ENCODE data around the gene OSER1.
"Not testable (repeated sequence)": the region's sequence is repeated elsewhere in the genome, so short reads cannot be mapped to it uniquely, and the experiment has no call there.

Gene OSER1

DNA sequence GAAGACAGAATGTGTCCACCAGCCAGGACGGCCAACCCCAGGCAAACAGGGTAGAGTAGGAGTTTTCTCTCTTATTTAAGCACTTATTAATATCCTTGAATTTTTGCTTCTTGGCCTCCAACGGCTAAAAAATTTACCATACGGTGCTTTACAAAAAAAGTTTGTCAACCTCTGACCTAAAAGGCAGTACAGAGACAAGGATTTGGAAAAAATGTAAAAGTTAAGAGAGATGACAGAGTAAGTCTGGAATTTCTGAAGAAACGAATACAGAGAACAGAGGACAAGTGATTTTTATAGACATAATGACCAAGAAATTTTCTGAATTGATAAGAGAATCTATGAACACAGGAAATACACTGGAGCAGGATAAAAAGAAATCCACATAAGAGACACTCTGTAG, 10.2 kb downstream of the OSER1 start:
- H3K4me1 Mint-ChIP-seq = peaks cover 22% of the 10 kb centered on the region
- no peak overlapping the region for H3K4me3 Mint-ChIP-seq
- ATAC-seq (no peak), DNase-seq (no peak)
- no peak overlapping the region for H3K27ac Mint-ChIP-seq
- no peaks in the 10 kb centered on the region for H3K27me3 Mint-ChIP-seq
- H3K36me3 Mint-ChIP-seq (ENCODE audit: low read depth) = peaks cover 46% of the 10 kb centered on the region
- H3K9me3 Mint-ChIP-seq = no peaks in the 10 kb centered on the region

DNA sequence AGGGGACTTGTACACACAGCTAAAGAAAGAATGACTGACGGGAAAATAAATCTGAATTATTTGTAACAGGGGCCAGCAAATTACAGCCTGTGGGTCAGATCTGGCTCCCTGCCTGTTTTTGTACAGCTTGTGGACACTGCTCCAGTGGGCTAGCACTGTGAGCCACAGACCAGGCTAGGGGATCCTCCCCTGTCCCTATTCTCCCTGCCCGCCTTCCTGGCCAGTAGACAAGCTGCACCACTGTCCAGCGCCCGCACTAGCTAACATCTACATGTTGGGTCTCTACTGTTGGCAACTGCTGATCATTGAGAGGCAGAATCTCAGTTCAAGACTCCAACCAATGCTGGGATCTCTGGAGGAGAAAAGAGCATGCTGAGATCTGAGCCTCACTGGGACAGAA, 10.7 kb downstream of the OSER1 start:
- ATAC-seq (no peak), DNase-seq (no peak)
- peak overlapping the region; percentile 44 for H3K27ac Mint-ChIP-seq
- H3K4me3 Mint-ChIP-seq = no peak overlapping the region
- H3K9me3 Mint-ChIP-seq = no peaks in the 10 kb centered on the region
- H3K36me3 Mint-ChIP-seq (ENCODE audit: low read depth) = peaks cover 44% of the 10 kb centered on the region
- H3K4me1 Mint-ChIP-seq = peaks cover 22% of the 10 kb centered on the region
- H3K27me3 Mint-ChIP-seq = no peaks in the 10 kb centered on the region

GRCh38 chr20:44198872-44199271, 11.7 kb downstream of the OSER1 start:
- ATAC-seq = peak; percentile 97
- Mint-ChIP-seq H3K36me3 (ENCODE audit: low read depth) (peaks cover 42% of the 10 kb centered on the region), H3K27me3 (no peaks in the 10 kb centered on the region), H3K27ac (peak overlapping the region; percentile 45), H3K4me1 (peaks cover 16% of the 10 kb centered on the region), H3K4me3 (no peak overlapping the region), H3K9me3 (no peaks in the 10 kb centered on the region)
- no peak for DNase-seq

DNA sequence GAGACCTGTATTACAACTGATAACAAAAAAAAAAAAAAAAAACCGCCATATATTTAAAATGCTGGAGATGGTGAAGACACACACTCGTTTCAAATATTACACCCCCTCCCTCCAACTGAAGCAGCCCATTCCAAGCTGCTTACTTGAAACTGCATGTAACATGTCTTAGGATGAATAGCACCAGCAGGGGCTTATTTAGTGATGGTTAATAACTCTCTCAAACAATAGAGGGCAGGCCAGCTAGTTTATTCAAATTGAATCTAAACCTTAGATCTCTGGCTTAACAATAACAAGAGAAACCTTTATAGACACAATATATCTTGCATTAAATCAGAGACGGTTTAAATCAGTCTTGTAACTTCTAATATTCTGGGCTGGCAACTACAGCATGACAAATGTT, 14.3 kb downstream of the OSER1 start:
- no peak for DNase-seq
- H3K36me3 Mint-ChIP-seq (ENCODE audit: low read depth) = peaks cover 29% of the 10 kb centered on the region
- no peak overlapping the region for H3K27ac Mint-ChIP-seq
- no peaks in the 10 kb centered on the region for H3K27me3 Mint-ChIP-seq
- no peak for ATAC-seq
- H3K4me1 Mint-ChIP-seq = peaks cover 16% of the 10 kb centered on the region
- H3K4me3 Mint-ChIP-seq = no peak overlapping the region
- H3K9me3 Mint-ChIP-seq = no peaks in the 10 kb centered on the region

DNA sequence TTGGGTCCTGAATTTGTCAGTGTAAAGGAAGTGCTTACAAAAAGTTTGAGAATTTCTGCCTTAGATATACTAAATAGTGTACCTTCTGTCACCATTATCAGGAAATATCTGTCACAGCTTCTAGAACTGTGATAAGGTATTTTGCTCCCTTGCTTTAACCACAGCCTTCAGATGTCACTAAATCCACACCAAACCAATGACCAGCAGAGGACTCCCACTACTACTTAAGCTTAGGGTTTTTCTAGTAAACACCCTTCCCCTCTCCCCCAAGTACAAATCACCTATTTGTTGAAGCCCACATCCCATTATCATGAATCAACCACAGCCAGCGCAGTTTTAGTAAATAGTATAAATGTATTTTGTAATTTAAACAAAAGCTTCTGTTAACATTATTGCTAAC, 15.0 kb downstream of the OSER1 start:
- H3K27ac Mint-ChIP-seq = no peak overlapping the region
- no peak overlapping the region for H3K4me3 Mint-ChIP-seq
- H3K36me3 Mint-ChIP-seq (ENCODE audit: low read depth) = peaks cover 24% of the 10 kb centered on the region
- peaks cover 16% of the 10 kb centered on the region for H3K4me1 Mint-ChIP-seq
- H3K9me3 Mint-ChIP-seq = no peaks in the 10 kb centered on the region
- ATAC-seq (no peak), DNase-seq (no peak)
- H3K27me3 Mint-ChIP-seq = peaks cover 2% of the 10 kb centered on the region

- no peak overlapping the region for H3K27ac Mint-ChIP-seq
- no peak for ATAC-seq
These were observed 16.8 kb downstream of the OSER1 start for GRCh38 chr20:44193801-44194200.

DNA sequence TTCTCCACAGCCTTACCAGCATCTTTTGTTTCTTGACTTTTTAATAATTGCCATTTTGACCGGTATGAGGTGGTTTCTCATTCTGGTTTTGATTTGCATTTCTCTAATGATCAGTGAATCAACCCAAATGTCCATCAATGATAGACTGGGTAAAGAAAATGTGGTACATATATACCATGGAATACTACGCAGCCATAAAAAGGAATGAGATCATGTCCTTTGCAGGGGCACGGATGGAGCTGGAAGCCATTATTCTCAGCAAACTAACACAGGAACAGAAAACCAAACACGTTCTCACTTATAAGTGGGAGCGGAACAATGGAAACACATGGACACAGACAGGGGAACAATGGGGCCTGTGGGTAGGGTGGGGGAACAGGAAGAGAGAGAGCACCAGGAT, 18.9 kb downstream of the OSER1 start:
- not testable (repeated sequence) for H3K36me3 Mint-ChIP-seq (ENCODE audit: low read depth); H3K4me3 Mint-ChIP-seq; H3K9me3 Mint-ChIP-seq; DNase-seq; H3K27ac Mint-ChIP-seq; ATAC-seq
- H3K4me1 Mint-ChIP-seq = peaks cover 13% of the 10 kb centered on the region
- peaks cover 23% of the 10 kb centered on the region for H3K27me3 Mint-ChIP-seq

More at GRCh38 chr20:44193801-44194200, 16.8 kb downstream of the OSER1 start:
- no peaks in the 10 kb centered on the region for H3K9me3 Mint-ChIP-seq
- peaks cover 13% of the 10 kb centered on the region for H3K36me3 Mint-ChIP-seq (ENCODE audit: low read depth)
- peaks cover 3% of the 10 kb centered on the region for H3K4me1 Mint-ChIP-seq
- peaks cover 9% of the 10 kb centered on the region for H3K27me3 Mint-ChIP-seq
- DNase-seq = no peak
- no peak overlapping the region for H3K4me3 Mint-ChIP-seq

DNA sequence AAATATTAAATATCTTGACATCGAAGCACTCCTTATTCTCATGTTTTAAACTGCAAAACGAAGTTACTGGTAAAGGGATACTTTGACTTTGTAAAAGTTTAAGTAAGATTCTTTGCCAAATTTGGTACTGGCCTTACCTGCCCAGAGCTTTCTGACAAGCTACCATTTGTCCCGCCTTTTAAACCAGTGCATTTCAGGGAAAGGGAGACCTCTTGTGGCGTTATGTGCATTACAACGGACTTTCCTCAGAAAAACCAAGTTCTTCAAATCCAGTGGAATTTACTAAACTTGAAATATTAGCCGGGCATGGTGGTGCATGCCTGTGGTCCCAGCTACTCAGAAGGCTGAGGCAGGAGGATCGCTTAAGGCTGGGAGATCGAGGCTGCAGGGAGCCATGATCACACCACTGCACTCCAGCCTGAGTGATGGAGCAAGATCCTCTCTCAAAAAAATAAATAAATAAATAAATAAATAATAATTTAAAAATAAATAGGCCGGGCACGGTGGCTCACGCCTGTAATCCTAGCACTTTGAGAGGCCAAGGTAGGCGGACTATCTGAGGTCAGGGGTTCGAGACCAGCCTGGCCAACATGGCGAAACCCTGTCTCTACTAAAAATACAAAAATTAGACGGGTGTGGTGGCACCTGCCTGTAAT, 20.2 kb downstream of the OSER1 start:
- ATAC-seq (peak; percentile 43), DNase-seq (peak; percentile 49)
- peaks cover 35% of the 10 kb centered on the region for H3K27me3 Mint-ChIP-seq
- H3K9me3 Mint-ChIP-seq; H3K4me3 Mint-ChIP-seq; H3K27ac Mint-ChIP-seq; H3K36me3 Mint-ChIP-seq (ENCODE audit: low read depth): not testable (repeated sequence)
- H3K4me1 Mint-ChIP-seq = peaks cover 13% of the 10 kb centered on the region

- no peak for DNase-seq
- H3K4me3 Mint-ChIP-seq = no peak overlapping the region
- ATAC-seq = no peak
- H3K9me3 Mint-ChIP-seq = no peaks in the 10 kb centered on the region
- H3K4me1 Mint-ChIP-seq = peaks cover 13% of the 10 kb centered on the region
- H3K36me3 Mint-ChIP-seq (ENCODE audit: low read depth) = no peaks in the 10 kb centered on the region
- peaks cover 36% of the 10 kb centered on the region for H3K27me3 Mint-ChIP-seq
- no peak overlapping the region for H3K27ac Mint-ChIP-seq
These were observed 21.8 kb downstream of the OSER1 start for GRCh38 chr20:44188752-44189151.

GRCh38 chr20:44187772-44188709, 22.5 kb downstream of the OSER1 start:
- H3K36me3 Mint-ChIP-seq (ENCODE audit: low read depth) = no peaks in the 10 kb centered on the region
- H3K27ac Mint-ChIP-seq = no peak overlapping the region
- H3K27me3 Mint-ChIP-seq = peaks cover 36% of the 10 kb centered on the region
- no peak for ATAC-seq
- H3K4me1 Mint-ChIP-seq = peaks cover 13% of the 10 kb centered on the region
- no peak for DNase-seq
- no peak overlapping the region for H3K4me3 Mint-ChIP-seq
- no peaks in the 10 kb centered on the region for H3K9me3 Mint-ChIP-seq

GRCh38 chr20:44187054-44187771, 23.4 kb downstream of the OSER1 start, which contains the start of gene JPH2:
Gene JPH2 (minus strand): TSS chr20:44187188. CDS start chr20:44186705, 483 bp downstream.
- H3K4me3 Mint-ChIP-seq = no peak within 1 kb of the TSS
- DNase-seq (no peak), ATAC-seq (no peak)
- H3K27ac Mint-ChIP-seq = no peak within 1 kb of the TSS
- no peaks in the 10 kb centered on the region for H3K9me3 Mint-ChIP-seq
- H3K4me1 Mint-ChIP-seq = peaks cover 13% of the 10 kb centered on the region
- peaks cover 43% of the 10 kb centered on the region for H3K27me3 Mint-ChIP-seq
- no peaks in the 10 kb centered on the region for H3K36me3 Mint-ChIP-seq (ENCODE audit: low read depth)

- peaks cover 13% of the 10 kb centered on the region for H3K4me1 Mint-ChIP-seq
- ATAC-seq (no peak), DNase-seq (no peak)
- H3K27me3 Mint-ChIP-seq = peaks cover 45% of the 10 kb centered on the region
- H3K9me3 Mint-ChIP-seq = no peaks in the 10 kb centered on the region
- no peaks in the 10 kb centered on the region for H3K36me3 Mint-ChIP-seq (ENCODE audit: low read depth)
- H3K4me3 Mint-ChIP-seq = no peak overlapping the region
- no peak overlapping the region for H3K27ac Mint-ChIP-seq
These were observed 23.9 kb downstream of the OSER1 start for GRCh38 chr20:44186674-44187053.

DNA sequence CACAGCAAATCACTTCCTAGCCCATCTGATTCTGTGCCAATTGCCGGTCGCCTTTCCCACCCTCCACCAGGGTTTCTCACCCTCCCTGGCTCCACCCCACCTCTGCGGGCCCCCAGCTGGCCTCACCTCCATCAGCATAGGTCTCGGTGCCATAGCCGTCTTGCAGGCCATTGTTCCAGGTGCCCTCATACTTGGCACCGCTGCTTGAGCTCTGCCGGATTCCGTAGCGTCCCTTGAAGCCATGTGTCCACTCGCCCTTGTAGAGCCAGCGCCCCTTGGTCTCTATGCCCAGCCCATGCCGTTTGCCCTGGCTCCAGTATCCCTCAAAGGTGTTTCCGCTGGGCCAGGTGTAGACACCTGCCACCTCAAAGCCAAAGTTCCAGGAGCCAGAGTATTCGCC, 24.4 kb downstream of the OSER1 start:
- DNase-seq = no peak
- peaks cover 13% of the 10 kb centered on the region for H3K4me1 Mint-ChIP-seq
- H3K9me3 Mint-ChIP-seq = no peaks in the 10 kb centered on the region
- H3K36me3 Mint-ChIP-seq (ENCODE audit: low read depth) = no peaks in the 10 kb centered on the region
- H3K4me3 Mint-ChIP-seq = no peak overlapping the region
- no peak overlapping the region for H3K27ac Mint-ChIP-seq
- no peak for ATAC-seq
- peaks cover 50% of the 10 kb centered on the region for H3K27me3 Mint-ChIP-seq

GRCh38 chr20:44185574-44185973, 25.0 kb downstream of the OSER1 start:
- Mint-ChIP-seq H3K27ac (no peak overlapping the region), H3K36me3 (ENCODE audit: low read depth) (no peaks in the 10 kb centered on the region), H3K9me3 (no peaks in the 10 kb centered on the region), H3K27me3 (peaks cover 54% of the 10 kb centered on the region), H3K4me3 (no peak overlapping the region), H3K4me1 (peaks cover 13% of the 10 kb centered on the region)
- ATAC-seq = no peak
- DNase-seq = no peak
